Fibroblast of lung (primary cell): ENCODE data around the gene EYS. TPM values are rescaled to one million over a fixed set of nuclear protein-coding genes. Genes with fewer than 3 reads are reported as not detected.

ENCODE experiments used
- DNase-seq, 2 donors: peaks; one replicate each; pipeline versions ENCODE4 v3.0.0 to v3.0.0-alpha.2; 2010; ENCODE audit warnings: low read depth in 2 of 2
- H2AFZ ChIP-seq: 2 replicates; pipeline ENCODE4 v1.5.1; 2012; ENCODE audit warnings: low read length, control low read depth, inconsistent platforms
- H3K27ac ChIP-seq: 2 replicates; pipeline ENCODE4 v1.5.1; 2011; ENCODE audit warnings: low read length, control low read depth; ENCODE audit not compliant: insufficient read depth
- H3K27me3 ChIP-seq: 2 replicates; pipeline ENCODE4 v1.5.1; 2011; ENCODE audit warnings: mild to moderate bottlenecking, low read length; ENCODE audit not compliant: control insufficient read depth, insufficient read depth
- H3K36me3 ChIP-seq: 2 replicates; pipeline ENCODE4 v1.5.1; 2011; ENCODE audit warnings: low read length; ENCODE audit not compliant: control insufficient read depth, insufficient read depth
- H3K4me1 ChIP-seq: 2 replicates; pipeline ENCODE4 v1.5.1; 2011; ENCODE audit warnings: low read length; ENCODE audit not compliant: control insufficient read depth, insufficient read depth; ENCODE audit errors: extremely low read depth
- H3K4me2 ChIP-seq: 2 replicates; pipeline ENCODE4 v1.5.1; 2011; ENCODE audit warnings: low read length, control low read depth; ENCODE audit not compliant: insufficient read depth; ENCODE audit errors: extremely low read depth
- H3K4me3 ChIP-seq, 4 experiments: fragments of 200-600 bp in 1 of 4; sonication (generic) in 1 of 4; replicated peaks in 1 of 4; 2 replicates each; pipeline ENCODE4 v1.5.1; 2011 to 2016; ENCODE audit warnings: low read length in 4 of 4, low read depth in 3 of 4, mild to moderate bottlenecking in 3 of 4, control low read depth in 2 of 4, inconsistent platforms in 1 of 4, mixed read lengths in 1 of 4; ENCODE audit not compliant: insufficient read depth in 1 of 4; ENCODE audit errors: control extremely low read depth in 1 of 4
- H3K79me2 ChIP-seq: 2 replicates; pipeline ENCODE4 v1.5.1; 2012; ENCODE audit warnings: mild to moderate bottlenecking, low read length, inconsistent platforms; ENCODE audit not compliant: control insufficient read depth, insufficient read depth
- H3K9ac ChIP-seq: 2 replicates; pipeline ENCODE4 v1.5.1; 2011; ENCODE audit warnings: mild to moderate bottlenecking, low read length, control low read depth; ENCODE audit not compliant: insufficient read depth
- H3K9me3 ChIP-seq: 2 replicates; pipeline ENCODE4 v1.5.1; 2012; ENCODE audit warnings: low read depth, low read length; ENCODE audit not compliant: control insufficient read depth, insufficient read depth
- H4K20me1 ChIP-seq: 2 replicates; pipeline ENCODE4 v1.5.1; 2011; ENCODE audit warnings: low read length; ENCODE audit not compliant: control insufficient read depth, insufficient read depth; ENCODE audit errors: extremely low read depth
- CTCF ChIP-seq, 2 donors: IDR thresholded peaks in 1 of 2; conservative IDR thresholded peaks in 1 of 2; 1 replicate in 1 of 2; 2 replicates in 1 of 2; pipeline ENCODE4 v1.5.1; 2011 to 2012; ENCODE audit warnings: low read length in 2 of 2, control low read depth in 1 of 2, inconsistent platforms in 1 of 2, low read depth in 1 of 2, mild to moderate bottlenecking in 1 of 2
- EZH2 ChIP-seq: IDR thresholded peaks from 2 replicates; pipeline ENCODE4 v1.5.1; 2012; ENCODE audit warnings: low read length, control low read depth, mild to moderate bottlenecking; ENCODE audit errors: missing control alignments
- polyA plus RNA-seq, 2 donors: library from polyadenylated mRNA; depleted of rRNA in 1 of 2; stranded (reverse) in 1 of 2; unstranded in 1 of 2; fragments of >200 nt; gene quantifications; 2 replicates each; pipeline ENCODE4 v1.2.1, GENCODE V29; 2011 to 2012; ENCODE audit warnings: missing spikeins in 1 of 2
- total RNA-seq: library from RNA; depleted of rRNA; stranded (reverse); fragments of >200 nt; gene quantifications from 2 replicates; pipeline ENCODE4 v1.2.1, GENCODE V29; 2014

Gene EYS
- total and polyA plus RNA-seq, 2 donors (not counting 1 experiment from before 2014, with no cell fraction given) = under 0.01 TPM; not detected in 1

- no peak overlapping the region for H2AFZ ChIP-seq
- no peaks in the 10 kb centered on the region for H3K4me1 ChIP-seq
- no peak overlapping the region for H3K27ac ChIP-seq
- no peaks in the 10 kb centered on the region for H3K9me3 ChIP-seq
- H3K4me2 ChIP-seq = no peak overlapping the region
- H3K27me3 ChIP-seq = no peaks in the 10 kb centered on the region
- H3K4me3 ChIP-seq = no peak overlapping the region
- H4K20me1 ChIP-seq = no peaks in the 10 kb centered on the region
- no peak for DNase-seq
- no peak overlapping the region for H3K9ac ChIP-seq
- no peak for TF ChIP-seq EZH2
- no peak for TF ChIP-seq CTCF (conservative IDR thresholded peaks at IDR 0.05 in 1 of 2, IDR thresholded peaks at IDR 0.05 in 1 of 2; ENCODE audit: low read depth in 1 of 2, low read length in 2 of 2)
- H3K79me2 ChIP-seq = no peaks in the 10 kb centered on the region
- H3K36me3 ChIP-seq = no peaks in the 10 kb centered on the region
Observed at GRCh38 chr6:65052626-65053025, 654.4 kb downstream of the EYS start.

GRCh38 chr6:65045801-65046200, 661.2 kb downstream of the EYS start:
- no peak overlapping the region for H3K4me3 ChIP-seq
- no peak overlapping the region for H3K27ac ChIP-seq
- H4K20me1 ChIP-seq = no peaks in the 10 kb centered on the region
- H3K4me2 ChIP-seq = no peak overlapping the region
- no peaks in the 10 kb centered on the region for H3K27me3 ChIP-seq
- H3K4me1 ChIP-seq = no peaks in the 10 kb centered on the region
- H3K79me2 ChIP-seq = no peaks in the 10 kb centered on the region
- no peak overlapping the region for H3K9ac ChIP-seq
- H3K36me3 ChIP-seq = no peaks in the 10 kb centered on the region
- no peak for DNase-seq
- no peak overlapping the region for H2AFZ ChIP-seq
- TF ChIP-seq CTCF (conservative IDR thresholded peaks at IDR 0.05 in 1 of 2, IDR thresholded peaks at IDR 0.05 in 1 of 2; ENCODE audit: low read depth in 1 of 2, low read length in 2 of 2) (no peak), EZH2 (no peak)
- no peaks in the 10 kb centered on the region for H3K9me3 ChIP-seq

- TF ChIP-seq EZH2 (no peak), CTCF (conservative IDR thresholded peaks at IDR 0.05 in 1 of 2, IDR thresholded peaks at IDR 0.05 in 1 of 2; ENCODE audit: low read depth in 1 of 2, low read length in 2 of 2) (no peak)
- H3K4me1 ChIP-seq = no peaks in the 10 kb centered on the region
- no peaks in the 10 kb centered on the region for H3K36me3 ChIP-seq
- no peak overlapping the region for H2AFZ ChIP-seq
- no peak overlapping the region for H3K9ac ChIP-seq
- H3K27me3 ChIP-seq = no peaks in the 10 kb centered on the region
- no peak for DNase-seq
- H4K20me1 ChIP-seq = no peaks in the 10 kb centered on the region
- H3K4me2 ChIP-seq = no peak overlapping the region
- no peaks in the 10 kb centered on the region for H3K9me3 ChIP-seq
- H3K4me3 ChIP-seq = no peak overlapping the region
- H3K27ac ChIP-seq = no peak overlapping the region
- no peaks in the 10 kb centered on the region for H3K79me2 ChIP-seq
Observed at GRCh38 chr6:65014006-65014405, 693.0 kb downstream of the EYS start.
